ENCODE measurements around the gene ELMO1. TPM values are rescaled to one million over a fixed set of nuclear protein-coding genes. Genes with fewer than 3 reads are reported as not detected.

The ELMO1 gene
- total and polyA plus RNA-seq, 4 donors: 6.7 to 51.5 (median 14.8) TPM

DNA sequence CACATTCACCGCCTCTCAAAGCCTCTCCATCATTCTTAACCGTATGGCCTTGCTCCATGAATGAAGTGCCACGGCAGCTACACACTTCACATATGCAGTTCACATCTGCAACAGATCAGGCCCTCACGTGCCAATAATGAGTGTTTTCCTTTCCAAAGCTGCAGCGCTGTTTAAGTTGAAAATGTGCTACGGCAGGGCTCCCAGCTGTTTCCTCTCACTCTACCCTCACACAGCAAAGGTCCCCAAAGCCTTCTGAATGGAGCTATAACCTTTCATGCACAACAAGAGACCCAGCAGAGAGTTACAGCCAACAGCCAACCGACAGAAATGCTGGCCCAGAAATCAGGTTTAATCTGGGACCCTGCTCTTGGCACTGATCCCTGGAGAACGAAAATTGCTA lies 236.1 kb downstream of the ELMO1 start:
- TF ChIP-seq FOXA2 (IDR thresholded peaks at IDR 0.05) (no peak), NR2F2 (IDR thresholded peaks at IDR 0.05) (peak; percentile 22), GABPA (IDR thresholded peaks at IDR 0.05 in 1 of 2, conservative IDR thresholded peaks at IDR 0.05 in 1 of 2) (no peak)
- TF ChIP-seq, protein P1, sequence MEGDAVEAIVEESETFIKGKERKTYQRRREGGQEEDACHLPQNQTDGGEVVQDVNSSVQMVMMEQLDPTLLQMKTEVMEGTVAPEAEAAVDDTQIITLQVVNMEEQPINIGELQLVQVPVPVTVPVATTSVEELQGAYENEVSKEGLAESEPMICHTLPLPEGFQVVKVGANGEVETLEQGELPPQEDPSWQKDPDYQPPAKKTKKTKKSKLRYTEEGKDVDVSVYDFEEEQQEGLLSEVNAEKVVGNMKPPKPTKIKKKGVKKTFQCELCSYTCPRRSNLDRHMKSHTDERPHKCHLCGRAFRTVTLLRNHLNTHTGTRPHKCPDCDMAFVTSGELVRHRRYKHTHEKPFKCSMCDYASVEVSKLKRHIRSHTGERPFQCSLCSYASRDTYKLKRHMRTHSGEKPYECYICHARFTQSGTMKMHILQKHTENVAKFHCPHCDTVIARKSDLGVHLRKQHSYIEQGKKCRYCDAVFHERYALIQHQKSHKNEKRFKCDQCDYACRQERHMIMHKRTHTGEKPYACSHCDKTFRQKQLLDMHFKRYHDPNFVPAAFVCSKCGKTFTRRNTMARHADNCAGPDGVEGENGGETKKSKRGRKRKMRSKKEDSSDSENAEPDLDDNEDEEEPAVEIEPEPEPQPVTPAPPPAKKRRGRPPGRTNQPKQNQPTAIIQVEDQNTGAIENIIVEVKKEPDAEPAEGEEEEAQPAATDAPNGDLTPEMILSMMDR (IDR thresholded peaks at IDR 0.05; ENCODE audit: low read depth, low read length, missing input control): no peak
- no peak for DNase-seq (ENCODE audit: low spot score)
- Histone ChIP-seq H3K4me3 (ENCODE audit: low read depth in 1 of 3, low read length in 3 of 3) (no peak overlapping the region), H3K9me3 (ENCODE audit: control insufficient read depth in 4 of 4, low read length in 3 of 4) (no peaks in the 10 kb centered on the region), H3K36me3 (ENCODE audit: control insufficient read depth in 4 of 4, insufficient read depth in 3 of 4, low read depth in 1 of 4, low read length in 3 of 4) (peaks cover 0 to 21% (median 10%) of the 10 kb centered on the region in 4 donors), H3K9ac (ENCODE audit: low read depth in 1 of 2, low read length in 2 of 2) (no peak overlapping the region), H3K27me3 (ENCODE audit: control insufficient read depth in 4 of 4, insufficient read depth in 4 of 4, low read length in 3 of 4) (no peaks in the 10 kb centered on the region), H3K27ac (ENCODE audit: low read depth in 1 of 2, low read length in 2 of 2) (no peak overlapping the region), H3K4me1 (ENCODE audit: control insufficient read depth in 4 of 4, insufficient read depth in 4 of 4, low read length in 3 of 4) (peaks cover 3 to 17% (median 14%) of the 10 kb centered on the region in 4 donors)
- 72% methylated on average over 8 of the region's 8 CpGs for WGBS

DNA sequence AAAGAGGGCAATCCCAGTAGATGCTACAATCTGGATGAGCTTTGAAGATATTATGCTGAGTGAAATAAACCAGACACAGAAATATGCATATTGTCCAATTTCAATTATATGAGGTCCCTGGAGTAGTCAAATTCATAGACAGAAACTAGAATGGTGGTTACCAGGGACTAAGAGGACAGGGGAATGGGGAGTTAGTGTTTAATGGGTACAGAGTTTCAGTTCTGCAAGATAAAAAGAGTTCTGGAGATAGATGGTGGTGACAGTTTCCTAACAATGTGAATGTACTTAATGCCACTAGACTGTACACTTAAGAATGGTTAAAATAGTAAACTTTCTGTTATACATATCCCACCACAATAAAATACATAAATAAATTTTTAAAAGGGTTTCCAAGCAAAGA lies 236.6 kb downstream of the ELMO1 start:
- H3K36me3 ChIP-seq (ENCODE audit: control insufficient read depth in 4 of 4, insufficient read depth in 3 of 4, low read depth in 1 of 4, low read length in 3 of 4): peaks cover 0 to 21% (median 10%) of the 10 kb centered on the region in 4 donors
- TF ChIP-seq HNF4G (IDR thresholded peaks at IDR 0.05) (no peak), RXRA (IDR thresholded peaks at IDR 0.05) (no peak), FOXA1 (IDR thresholded peaks at IDR 0.05) (no peak), GABPA (IDR thresholded peaks at IDR 0.05 in 1 of 2, conservative IDR thresholded peaks at IDR 0.05 in 1 of 2) (no peak), HNF4A (conservative IDR thresholded peaks at IDR 0.05) (no peak), JUND (IDR thresholded peaks at IDR 0.05) (no peak), NR2F2 (IDR thresholded peaks at IDR 0.05) (no peak), SP1 (IDR thresholded peaks at IDR 0.05) (no peak), EGR1 (IDR thresholded peaks at IDR 0.05; ENCODE audit: low read depth in 2 of 2) (no peak), FOXA2 (IDR thresholded peaks at IDR 0.05) (no peak), YY1 (IDR thresholded peaks at IDR 0.05) (no peak), RAD21 (IDR thresholded peaks at IDR 0.05) (no peak), TAF1 (conservative IDR thresholded peaks at IDR 0.05) (no peak)
- TF ChIP-seq, protein P2, sequence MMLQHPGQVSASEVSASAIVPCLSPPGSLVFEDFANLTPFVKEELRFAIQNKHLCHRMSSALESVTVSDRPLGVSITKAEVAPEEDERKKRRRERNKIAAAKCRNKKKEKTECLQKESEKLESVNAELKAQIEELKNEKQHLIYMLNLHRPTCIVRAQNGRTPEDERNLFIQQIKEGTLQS (IDR thresholded peaks at IDR 0.05): no peak
- TF ChIP-seq, protein P1 (IDR thresholded peaks at IDR 0.05; ENCODE audit: low read depth, low read length, missing input control): no peak
- TF ChIP-seq, protein P3, sequence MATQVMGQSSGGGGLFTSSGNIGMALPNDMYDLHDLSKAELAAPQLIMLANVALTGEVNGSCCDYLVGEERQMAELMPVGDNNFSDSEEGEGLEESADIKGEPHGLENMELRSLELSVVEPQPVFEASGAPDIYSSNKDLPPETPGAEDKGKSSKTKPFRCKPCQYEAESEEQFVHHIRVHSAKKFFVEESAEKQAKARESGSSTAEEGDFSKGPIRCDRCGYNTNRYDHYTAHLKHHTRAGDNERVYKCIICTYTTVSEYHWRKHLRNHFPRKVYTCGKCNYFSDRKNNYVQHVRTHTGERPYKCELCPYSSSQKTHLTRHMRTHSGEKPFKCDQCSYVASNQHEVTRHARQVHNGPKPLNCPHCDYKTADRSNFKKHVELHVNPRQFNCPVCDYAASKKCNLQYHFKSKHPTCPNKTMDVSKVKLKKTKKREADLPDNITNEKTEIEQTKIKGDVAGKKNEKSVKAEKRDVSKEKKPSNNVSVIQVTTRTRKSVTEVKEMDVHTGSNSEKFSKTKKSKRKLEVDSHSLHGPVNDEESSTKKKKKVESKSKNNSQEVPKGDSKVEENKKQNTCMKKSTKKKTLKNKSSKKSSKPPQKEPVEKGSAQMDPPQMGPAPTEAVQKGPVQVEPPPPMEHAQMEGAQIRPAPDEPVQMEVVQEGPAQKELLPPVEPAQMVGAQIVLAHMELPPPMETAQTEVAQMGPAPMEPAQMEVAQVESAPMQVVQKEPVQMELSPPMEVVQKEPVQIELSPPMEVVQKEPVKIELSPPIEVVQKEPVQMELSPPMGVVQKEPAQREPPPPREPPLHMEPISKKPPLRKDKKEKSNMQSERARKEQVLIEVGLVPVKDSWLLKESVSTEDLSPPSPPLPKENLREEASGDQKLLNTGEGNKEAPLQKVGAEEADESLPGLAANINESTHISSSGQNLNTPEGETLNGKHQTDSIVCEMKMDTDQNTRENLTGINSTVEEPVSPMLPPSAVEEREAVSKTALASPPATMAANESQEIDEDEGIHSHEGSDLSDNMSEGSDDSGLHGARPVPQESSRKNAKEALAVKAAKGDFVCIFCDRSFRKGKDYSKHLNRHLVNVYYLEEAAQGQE (IDR thresholded peaks at IDR 0.05): no peak
- TF ChIP-seq, protein P4, sequence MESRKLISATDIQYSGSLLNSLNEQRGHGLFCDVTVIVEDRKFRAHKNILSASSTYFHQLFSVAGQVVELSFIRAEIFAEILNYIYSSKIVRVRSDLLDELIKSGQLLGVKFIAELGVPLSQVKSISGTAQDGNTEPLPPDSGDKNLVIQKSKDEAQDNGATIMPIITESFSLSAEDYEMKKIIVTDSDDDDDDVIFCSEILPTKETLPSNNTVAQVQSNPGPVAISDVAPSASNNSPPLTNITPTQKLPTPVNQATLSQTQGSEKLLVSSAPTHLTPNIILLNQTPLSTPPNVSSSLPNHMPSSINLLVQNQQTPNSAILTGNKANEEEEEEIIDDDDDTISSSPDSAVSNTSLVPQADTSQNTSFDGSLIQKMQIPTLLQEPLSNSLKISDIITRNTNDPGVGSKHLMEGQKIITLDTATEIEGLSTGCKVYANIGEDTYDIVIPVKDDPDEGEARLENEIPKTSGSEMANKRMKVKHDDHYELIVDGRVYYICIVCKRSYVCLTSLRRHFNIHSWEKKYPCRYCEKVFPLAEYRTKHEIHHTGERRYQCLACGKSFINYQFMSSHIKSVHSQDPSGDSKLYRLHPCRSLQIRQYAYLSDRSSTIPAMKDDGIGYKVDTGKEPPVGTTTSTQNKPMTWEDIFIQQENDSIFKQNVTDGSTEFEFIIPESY (IDR thresholded peaks at IDR 0.05): no peak
- TF ChIP-seq, protein P5, sequence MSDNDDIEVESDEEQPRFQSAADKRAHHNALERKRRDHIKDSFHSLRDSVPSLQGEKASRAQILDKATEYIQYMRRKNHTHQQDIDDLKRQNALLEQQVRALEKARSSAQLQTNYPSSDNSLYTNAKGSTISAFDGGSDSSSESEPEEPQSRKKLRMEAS (IDR thresholded peaks at IDR 0.05): no peak
- no peak overlapping the region for H3K4me3 ChIP-seq (ENCODE audit: low read depth in 1 of 3, low read length in 3 of 3)
- no peak overlapping the region for H3K27ac ChIP-seq (ENCODE audit: low read depth in 1 of 2, low read length in 2 of 2)
- H3K27me3 ChIP-seq (ENCODE audit: control insufficient read depth in 4 of 4, insufficient read depth in 4 of 4, low read length in 3 of 4): no peaks in the 10 kb centered on the region
- no peaks in the 10 kb centered on the region for H3K9me3 ChIP-seq (ENCODE audit: control insufficient read depth in 4 of 4, low read length in 3 of 4)
- no peak for DNase-seq (ENCODE audit: low spot score)
- H3K9ac ChIP-seq (ENCODE audit: low read depth in 1 of 2, low read length in 2 of 2): no peak overlapping the region
- H3K4me1 ChIP-seq (ENCODE audit: control insufficient read depth in 4 of 4, insufficient read depth in 4 of 4, low read length in 3 of 4): peaks cover 3 to 17% (median 14%) of the 10 kb centered on the region in 4 donors

Data from liver (tissue), 9 donors.